ENCODE measurements around the gene MACF1.

- no peak for TF ChIP-seq POLR2AphosphoS5 (IDR thresholded peaks at IDR 0.05)
- TF ChIP-seq CTCF (IDR thresholded peaks at IDR 0.05), result no peak
- no peak for TF ChIP-seq POLR2A (IDR thresholded peaks at IDR 0.05)
These were observed 262.1 kb downstream of the MACF1 start for GRCh38 chr1:39466413-39467107.

Data from prostate gland (tissue), 2 donors.